MM.1S (cell line): ENCODE results near the gene RGS6.
"Not testable (repeated sequence)": the region's sequence is repeated elsewhere in the genome, so short reads cannot be mapped to it uniquely, and the experiment has no call there.

ENCODE experiments used
- CTCF ChIP-seq: fragments of 300-600 bp; sonication (generic); IDR thresholded peaks from 2 replicates; pipeline ENCODE4 v1.5.1; 2016; ENCODE audit warnings: antibody characterized with exemption, low read length, mixed read lengths
- EZH2 ChIP-seq: fragments of 300-600 bp; sonication (generic); optimal IDR thresholded peaks from 2 replicates; pipeline ENCODE3; 2017; ENCODE audit warnings: low read depth, mild to moderate bottlenecking, antibody characterized with exemption, low read length, mixed read lengths
- EZH2phosphoT487 ChIP-seq: fragments of 300-600 bp; sonication (generic); IDR thresholded peaks from 2 replicates; pipeline ENCODE4 v1.6.1; 2018; ENCODE audit warnings: antibody characterized with exemption, low read length

- TF ChIP-seq CTCF, EZH2, EZH2phosphoT487: not testable (repeated sequence)
Observed at GRCh38 chr14:71938273-71938672, 6.0 kb downstream of the RGS6 start.
